Measurements from ENCODE around the gene EFCAB8. TPM values are rescaled to one million over a fixed set of nuclear protein-coding genes. Genes with fewer than 3 reads are reported as not detected.
"Not testable (repeated sequence)": the region's sequence is repeated elsewhere in the genome, so short reads cannot be mapped to it uniquely, and the experiment has no call there.

Gene EFCAB8
- total RNA-seq, 1 donor from 2014 or later, result not detected

DNA sequence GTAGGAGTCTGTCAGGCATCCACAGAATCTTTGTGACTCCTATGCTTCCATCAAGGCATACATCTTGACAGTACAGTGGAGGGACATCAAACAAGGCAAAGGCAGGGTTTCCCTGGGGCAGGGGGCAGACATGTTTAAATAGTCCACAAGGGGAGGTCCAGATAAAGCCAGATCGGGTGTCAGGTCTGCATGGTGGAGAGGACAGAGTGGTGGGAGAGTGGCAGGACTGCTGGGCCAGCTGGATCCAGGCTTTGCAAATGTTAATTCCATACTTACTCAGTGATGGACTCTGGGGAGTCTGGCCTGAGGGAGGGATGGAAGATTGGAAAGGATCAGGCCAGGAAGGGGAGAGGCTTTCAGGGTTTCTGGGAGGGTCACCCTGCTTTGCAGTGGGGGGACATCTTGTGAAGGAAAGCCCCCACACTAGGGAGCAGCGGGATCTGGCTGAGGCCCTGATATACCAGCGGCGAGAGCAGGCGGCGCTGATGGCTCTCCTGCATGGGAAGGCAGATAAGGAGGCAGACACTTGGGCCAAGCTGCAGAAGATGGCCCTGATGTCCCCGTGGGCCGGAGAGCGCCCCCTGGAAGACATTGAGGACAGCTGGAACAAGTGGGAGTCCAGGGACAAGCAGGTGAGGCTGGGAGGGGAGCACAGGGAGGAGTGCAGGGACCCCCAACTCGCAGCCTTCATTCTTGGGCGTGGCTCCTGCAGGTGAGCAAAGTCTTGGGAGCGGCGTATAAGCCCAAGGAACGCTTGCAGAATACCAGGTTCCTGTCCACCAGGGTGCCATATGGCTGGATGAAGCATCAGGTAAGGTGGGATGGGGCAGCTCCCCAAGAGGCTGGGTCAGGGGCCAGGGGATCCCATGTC is 100.9 kb downstream of the EFCAB8 start:
- Histone ChIP-seq H3K4me3 (ENCODE audit: low read length in 3 of 3) (no peak overlapping the region), H3K9me3 (ENCODE audit: control insufficient read depth in 3 of 3, low read length in 3 of 3) (peaks cover 0 to 10% (median 3%) of the 10 kb centered on the region in 3 donors), H3K27ac (ENCODE audit: low read depth, low read length) (no peak overlapping the region), H3K4me1 (ENCODE audit: control insufficient read depth in 3 of 3, insufficient read depth in 3 of 3, low read length in 3 of 3) (no peaks in the 10 kb centered on the region), H3K27me3 (ENCODE audit: control insufficient read depth in 3 of 3, insufficient read depth in 3 of 3, low read length in 3 of 3) (peaks cover 0 to 10% (median 8%) of the 10 kb centered on the region in 3 donors), H3K9ac (ENCODE audit: low read depth in 1 of 3, low read length in 3 of 3) (no peak overlapping the region), H3K36me3 (ENCODE audit: control insufficient read depth in 3 of 3, insufficient read depth in 3 of 3, low read length in 3 of 3) (no peaks in the 10 kb centered on the region)

DNA sequence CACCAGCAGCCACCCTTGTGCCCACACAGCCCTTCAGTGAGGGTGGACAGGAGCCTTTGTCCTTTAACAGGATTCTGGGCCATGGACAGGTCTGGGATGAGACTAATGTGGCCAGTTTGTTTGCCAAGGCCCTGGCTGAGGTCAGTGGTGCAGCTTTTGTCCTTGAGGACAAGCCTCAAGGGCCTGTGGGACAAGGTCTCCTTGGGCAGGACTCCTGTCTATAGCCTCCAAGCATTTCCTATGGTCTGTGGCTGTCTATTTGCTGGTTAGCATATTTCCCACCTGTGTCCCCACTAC is 101.4 kb downstream of the EFCAB8 start:
- H3K9me3 ChIP-seq (ENCODE audit: control insufficient read depth in 3 of 3, low read length in 3 of 3), result peaks cover 0 to 10% (median 3%) of the 10 kb centered on the region in 3 donors
- peaks cover 0 to 10% (median 8%) of the 10 kb centered on the region in 3 donors for H3K27me3 ChIP-seq (ENCODE audit: control insufficient read depth in 3 of 3, insufficient read depth in 3 of 3, low read length in 3 of 3)
- no peak overlapping the region for H3K27ac ChIP-seq (ENCODE audit: low read depth, low read length)
- no peaks in the 10 kb centered on the region for H3K4me1 ChIP-seq (ENCODE audit: control insufficient read depth in 3 of 3, insufficient read depth in 3 of 3, low read length in 3 of 3)
- H3K36me3 ChIP-seq (ENCODE audit: control insufficient read depth in 3 of 3, insufficient read depth in 3 of 3, low read length in 3 of 3), result no peaks in the 10 kb centered on the region
- no peak overlapping the region for H3K4me3 ChIP-seq (ENCODE audit: low read length in 3 of 3)
- H3K9ac ChIP-seq (ENCODE audit: low read depth in 1 of 3, low read length in 3 of 3), result no peak overlapping the region

DNA sequence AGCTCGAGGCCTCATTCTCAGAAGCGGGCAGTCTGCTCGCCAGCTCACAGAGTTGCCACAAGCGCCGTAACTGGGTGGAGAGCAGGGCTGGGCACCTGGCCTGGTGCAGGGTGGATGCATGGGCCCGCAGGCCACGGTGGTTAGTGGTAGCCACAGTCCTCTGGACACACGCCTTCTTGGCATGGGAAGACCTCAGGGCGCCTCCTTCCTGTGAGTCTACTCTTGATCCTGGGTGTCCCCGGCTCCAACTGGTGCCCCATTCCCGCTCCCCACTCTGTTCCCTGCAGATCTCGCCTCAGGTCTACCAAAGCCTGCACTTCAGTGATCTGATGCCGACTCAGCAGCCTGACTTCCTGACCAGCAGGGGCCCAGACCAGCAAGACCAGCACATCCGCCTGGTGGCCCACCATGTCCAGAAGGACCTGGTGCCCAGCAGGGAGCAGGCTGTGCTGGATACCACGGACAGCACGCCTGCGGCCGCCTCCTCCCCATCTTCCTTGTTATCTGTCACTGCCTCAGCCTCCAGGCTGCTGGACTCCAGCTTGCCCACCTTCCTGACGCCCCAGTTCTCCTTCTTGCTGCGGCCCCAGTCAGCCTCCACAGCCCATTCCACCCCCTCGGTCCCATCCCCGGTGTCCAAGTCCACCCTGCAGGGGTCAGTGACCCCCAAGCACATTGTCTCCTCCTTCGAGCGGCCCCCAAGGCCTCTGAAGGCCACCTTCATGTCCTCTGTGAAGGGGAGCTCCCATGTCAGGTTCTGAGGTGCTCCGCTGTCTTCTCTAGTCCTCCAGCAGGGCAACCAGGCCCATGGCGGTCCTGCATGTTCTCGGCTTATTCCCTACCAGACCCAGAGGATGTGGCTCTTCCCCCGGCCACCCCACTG is 102.4 kb downstream of the EFCAB8 start:
- Histone ChIP-seq H3K27me3 (ENCODE audit: control insufficient read depth in 3 of 3, insufficient read depth in 3 of 3, low read length in 3 of 3) (peaks cover 0 to 14% (median 10%) of the 10 kb centered on the region in 3 donors), H3K9ac (ENCODE audit: low read depth in 1 of 3, low read length in 3 of 3) (no peak overlapping the region), H3K9me3 (ENCODE audit: control insufficient read depth in 3 of 3, low read length in 3 of 3) (peaks cover 0 to 10% (median 3%) of the 10 kb centered on the region in 3 donors), H3K4me3 (ENCODE audit: low read length in 3 of 3) (no peak overlapping the region), H3K27ac (ENCODE audit: low read depth, low read length) (no peak overlapping the region), H3K4me1 (ENCODE audit: control insufficient read depth in 3 of 3, insufficient read depth in 3 of 3, low read length in 3 of 3) (no peaks in the 10 kb centered on the region), H3K36me3 (ENCODE audit: control insufficient read depth in 3 of 3, insufficient read depth in 3 of 3, low read length in 3 of 3) (no peaks in the 10 kb centered on the region)

DNA sequence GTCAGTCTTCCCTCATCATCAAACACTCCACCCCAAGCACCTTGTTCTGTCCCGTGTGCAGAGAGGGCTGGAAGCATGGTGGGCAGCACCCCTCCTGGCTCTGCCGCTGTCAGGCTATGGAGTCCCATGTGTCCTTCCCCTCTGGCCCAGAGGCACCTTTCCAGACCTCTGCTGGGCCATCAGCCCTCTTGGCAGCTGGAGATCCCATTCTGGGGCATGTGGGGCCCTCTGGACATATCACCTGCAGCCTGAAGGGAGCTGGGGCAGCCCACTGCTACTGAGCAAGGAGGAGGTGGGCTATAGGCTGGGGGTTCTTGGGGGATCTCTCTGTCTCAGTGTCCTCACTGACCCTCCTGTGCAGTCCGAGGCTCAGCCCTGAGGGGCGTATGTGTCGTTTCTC is 103.3 kb downstream of the EFCAB8 start:
- peaks cover 0 to 6% (median 3%) of the 10 kb centered on the region in 3 donors for H3K9me3 ChIP-seq (ENCODE audit: control insufficient read depth in 3 of 3, low read length in 3 of 3)
- H3K4me1 ChIP-seq (ENCODE audit: control insufficient read depth in 3 of 3, insufficient read depth in 3 of 3, low read length in 3 of 3), result no peaks in the 10 kb centered on the region
- H3K9ac ChIP-seq (ENCODE audit: low read depth in 1 of 3, low read length in 3 of 3), result no peak overlapping the region

GRCh38 chr20:32962646-32963045 is 103.9 kb downstream of the EFCAB8 start:
- H3K9ac ChIP-seq (ENCODE audit: low read depth in 1 of 3, low read length in 3 of 3); H3K4me3 ChIP-seq (ENCODE audit: low read length in 3 of 3): not testable (repeated sequence)

More for the DNA sequence above, 103.3 kb downstream of the EFCAB8 start:
- no peak overlapping the region for H3K4me3 ChIP-seq (ENCODE audit: low read length in 3 of 3)
- H3K27me3 ChIP-seq (ENCODE audit: control insufficient read depth in 3 of 3, insufficient read depth in 3 of 3, low read length in 3 of 3), result peaks cover 0 to 19% (median 12%) of the 10 kb centered on the region in 3 donors
- no peak overlapping the region for H3K27ac ChIP-seq (ENCODE audit: low read depth, low read length)
- no peaks in the 10 kb centered on the region for H3K36me3 ChIP-seq (ENCODE audit: control insufficient read depth in 3 of 3, insufficient read depth in 3 of 3, low read length in 3 of 3)

GRCh38 chr20:32963176-32963575 is 104.5 kb downstream of the EFCAB8 start:
- H3K27ac ChIP-seq (ENCODE audit: low read depth, low read length), result no peak overlapping the region
- no peaks in the 10 kb centered on the region for H3K4me1 ChIP-seq (ENCODE audit: control insufficient read depth in 3 of 3, insufficient read depth in 3 of 3, low read length in 3 of 3)
- H3K4me3 ChIP-seq (ENCODE audit: low read length in 3 of 3), result no peak overlapping the region
- peaks cover 0 to under 1% (median 0%) of the 10 kb centered on the region in 3 donors for H3K9me3 ChIP-seq (ENCODE audit: control insufficient read depth in 3 of 3, low read length in 3 of 3)
- H3K36me3 ChIP-seq (ENCODE audit: control insufficient read depth in 3 of 3, insufficient read depth in 3 of 3, low read length in 3 of 3), result no peaks in the 10 kb centered on the region
- no peak overlapping the region for H3K9ac ChIP-seq (ENCODE audit: low read depth in 1 of 3, low read length in 3 of 3)
- H3K27me3 ChIP-seq (ENCODE audit: control insufficient read depth in 3 of 3, insufficient read depth in 3 of 3, low read length in 3 of 3), result peaks cover 0 to 23% (median 16%) of the 10 kb centered on the region in 3 donors

More at GRCh38 chr20:32962646-32963045, 103.9 kb downstream of the EFCAB8 start:
- not testable (repeated sequence) for H3K9me3 ChIP-seq (ENCODE audit: control insufficient read depth in 3 of 3, low read length in 3 of 3); H3K4me1 ChIP-seq (ENCODE audit: control insufficient read depth in 3 of 3, insufficient read depth in 3 of 3, low read length in 3 of 3); H3K36me3 ChIP-seq (ENCODE audit: control insufficient read depth in 3 of 3, insufficient read depth in 3 of 3, low read length in 3 of 3); H3K27ac ChIP-seq (ENCODE audit: low read depth, low read length)
- H3K27me3 ChIP-seq (ENCODE audit: control insufficient read depth in 3 of 3, insufficient read depth in 3 of 3, low read length in 3 of 3), result peaks cover 0 to 23% (median 12%) of the 10 kb centered on the region in 3 donors

- Histone ChIP-seq H3K4me3 (ENCODE audit: low read length in 3 of 3) (no peak overlapping the region), H3K9ac (ENCODE audit: low read depth in 1 of 3, low read length in 3 of 3) (no peak overlapping the region), H3K9me3 (ENCODE audit: control insufficient read depth in 3 of 3, low read length in 3 of 3) (no peaks in the 10 kb centered on the region), H3K27me3 (ENCODE audit: control insufficient read depth in 3 of 3, insufficient read depth in 3 of 3, low read length in 3 of 3) (peaks cover 4 to 32% (median 22%) of the 10 kb centered on the region in 3 donors), H3K4me1 (ENCODE audit: control insufficient read depth in 3 of 3, insufficient read depth in 3 of 3, low read length in 3 of 3) (no peaks in the 10 kb centered on the region), H3K27ac (ENCODE audit: low read depth, low read length) (no peak overlapping the region), H3K36me3 (ENCODE audit: control insufficient read depth in 3 of 3, insufficient read depth in 3 of 3, low read length in 3 of 3) (no peaks in the 10 kb centered on the region)
Observed at GRCh38 chr20:32964575-32964974, 105.9 kb downstream of the EFCAB8 start.

- Histone ChIP-seq H3K9ac (ENCODE audit: low read depth in 1 of 3, low read length in 3 of 3) (no peak overlapping the region), H3K9me3 (ENCODE audit: control insufficient read depth in 3 of 3, low read length in 3 of 3) (no peaks in the 10 kb centered on the region), H3K4me1 (ENCODE audit: control insufficient read depth in 3 of 3, insufficient read depth in 3 of 3, low read length in 3 of 3) (no peaks in the 10 kb centered on the region), H3K4me3 (ENCODE audit: low read length in 3 of 3) (no peak overlapping the region), H3K27me3 (ENCODE audit: control insufficient read depth in 3 of 3, insufficient read depth in 3 of 3, low read length in 3 of 3) (peaks cover 4 to 33% (median 22%) of the 10 kb centered on the region in 3 donors), H3K27ac (ENCODE audit: low read depth, low read length) (no peak overlapping the region), H3K36me3 (ENCODE audit: control insufficient read depth in 3 of 3, insufficient read depth in 3 of 3, low read length in 3 of 3) (no peaks in the 10 kb centered on the region)
Observed at GRCh38 chr20:32965115-32965514, 106.4 kb downstream of the EFCAB8 start.

- H3K9ac ChIP-seq (ENCODE audit: low read depth in 1 of 3, low read length in 3 of 3), result no peak overlapping the region
- H3K4me3 ChIP-seq (ENCODE audit: low read length in 3 of 3), result no peak overlapping the region
- H3K36me3 ChIP-seq (ENCODE audit: control insufficient read depth in 3 of 3, insufficient read depth in 3 of 3, low read length in 3 of 3), result no peaks in the 10 kb centered on the region
- H3K4me1 ChIP-seq (ENCODE audit: control insufficient read depth in 3 of 3, insufficient read depth in 3 of 3, low read length in 3 of 3), result no peaks in the 10 kb centered on the region
- H3K9me3 ChIP-seq (ENCODE audit: control insufficient read depth in 3 of 3, low read length in 3 of 3), result no peaks in the 10 kb centered on the region
- H3K27me3 ChIP-seq (ENCODE audit: control insufficient read depth in 3 of 3, insufficient read depth in 3 of 3, low read length in 3 of 3), result peaks cover 4 to 33% (median 22%) of the 10 kb centered on the region in 3 donors
- no peak overlapping the region for H3K27ac ChIP-seq (ENCODE audit: low read depth, low read length)
Observed at GRCh38 chr20:32965581-32966373, 107.1 kb downstream of the EFCAB8 start.

All from skeletal muscle tissue (tissue), 4 donors.